GM19397 (cell line): ENCODE results near the gene ADARB1.

Experiments
- ATAC-seq: cut with Tn5 transposase; IDR thresholded peaks from one replicate; pipeline ENCODE4 v1.9.1; 2021; ENCODE audit warnings: mild to moderate bottlenecking, moderate library complexity; ENCODE audit not compliant: unreplicated experiment

The ADARB1 gene

GRCh38 chr21:45073301-45074047 is 906 bp upstream of the ADARB1 start:
- no peak for ATAC-seq

- ATAC-seq, result no peak
Observed at GRCh38 chr21:45074818-45075595, 627 bp downstream of the ADARB1 start.

GRCh38 chr21:45075596-45076244 is 1.3 kb downstream of the ADARB1 start:
- ATAC-seq, result no peak

GRCh38 chr21:45076245-45076711 is 1.9 kb downstream of the ADARB1 start:
- ATAC-seq, result no peak

- ATAC-seq, result no peak
Observed at GRCh38 chr21:45078371-45078770, 4.0 kb downstream of the ADARB1 start.

- ATAC-seq, result no peak
Observed at GRCh38 chr21:45078877-45079281, 4.5 kb downstream of the ADARB1 start.

- ATAC-seq, result no peak
Observed at GRCh38 chr21:45079351-45079750, 5.0 kb downstream of the ADARB1 start.

GRCh38 chr21:45080232-45080631 is 5.9 kb downstream of the ADARB1 start:
- ATAC-seq, result no peak

- no peak for ATAC-seq
Observed at GRCh38 chr21:45080639-45081414, 6.4 kb downstream of the ADARB1 start.

- ATAC-seq, result no peak
Observed at GRCh38 chr21:45081636-45082035, 7.3 kb downstream of the ADARB1 start.

GRCh38 chr21:45082736-45083135 is 8.4 kb downstream of the ADARB1 start:
- no peak for ATAC-seq

- ATAC-seq, result no peak
Observed at GRCh38 chr21:45084121-45084520, 9.7 kb downstream of the ADARB1 start.

GRCh38 chr21:45084881-45085536 is 10.6 kb downstream of the ADARB1 start:
- no peak for ATAC-seq

- ATAC-seq, result no peak
Observed at GRCh38 chr21:45085700-45086099, 11.3 kb downstream of the ADARB1 start.

- no peak for ATAC-seq
Observed at GRCh38 chr21:45086337-45086958, 12.1 kb downstream of the ADARB1 start.

GRCh38 chr21:45087022-45087823 is 12.8 kb downstream of the ADARB1 start:
- no peak for ATAC-seq

GRCh38 chr21:45088116-45088515 is 13.7 kb downstream of the ADARB1 start:
- no peak for ATAC-seq

GRCh38 chr21:45088729-45089128 is 14.3 kb downstream of the ADARB1 start:
- ATAC-seq, result no peak

GRCh38 chr21:45089964-45090363 is 15.6 kb downstream of the ADARB1 start:
- ATAC-seq, result no peak
